Ectodermal cell (in vitro differentiated cells): ENCODE data around the gene FLG2.
"Not testable (repeated sequence)": the region's sequence is repeated elsewhere in the genome, so short reads cannot be mapped to it uniquely, and the experiment has no call there.

Experiments used
- H3K27ac ChIP-seq: 2 replicates; pipeline ENCODE4 v1.7.0; 2013; ENCODE audit warnings: mild to moderate bottlenecking, low read depth, low read length; ENCODE audit not compliant: insufficient read depth, poor library complexity, severe bottlenecking
- H3K27me3 ChIP-seq: 2 replicates; pipeline ENCODE4 v1.7.0; 2013; ENCODE audit warnings: mild to moderate bottlenecking, low read length; ENCODE audit not compliant: insufficient read depth, control insufficient read depth, poor library complexity, severe bottlenecking
- H3K36me3 ChIP-seq: one replicate; pipeline ENCODE4 v1.7.0; 2013; ENCODE audit warnings: low read length; ENCODE audit not compliant: control insufficient read depth, insufficient read depth
- H3K4me1 ChIP-seq: one replicate; pipeline ENCODE4 v1.7.0; 2013; ENCODE audit warnings: low read length; ENCODE audit not compliant: control insufficient read depth, insufficient read depth
- H3K4me3 ChIP-seq: 2 replicates; pipeline ENCODE4 v1.7.0; 2013; ENCODE audit warnings: low read depth, low read length, control low read depth; ENCODE audit not compliant: insufficient read depth
- H3K9me3 ChIP-seq: 2 replicates; pipeline ENCODE4 v1.7.0; 2013; ENCODE audit warnings: mild to moderate bottlenecking, low read length, moderate library complexity; ENCODE audit not compliant: control insufficient read depth
- WGBS, 2 experiments: methylation state at CpG; one replicate each; pipeline ENCODE4 v1.1.7; 2013; ENCODE audit warnings: missing lambda C conversion rate in 2 of 2; 5-methylcytosine and 5-hydroxymethylcytosine counted together

Gene FLG2

GRCh38 chr1:152303139-152303872, 56.5 kb downstream of the FLG2 start:
- not testable (repeated sequence) for H3K4me1 ChIP-seq, H3K4me3 ChIP-seq, H3K36me3 ChIP-seq, H3K27ac ChIP-seq, H3K27me3 ChIP-seq
- WGBS, 2 experiments: 83 to 84% methylated on average over 21 of the region's 25 CpGs
- H3K9me3 ChIP-seq: peaks cover 11% of the 10 kb centered on the region
